GM12892 (cell line): ENCODE measurements around the gene CHD2.

Experiments used
- POLR2A ChIP-seq: IDR thresholded peaks from 2 replicates; pipeline ENCODE4 v1.6.1; 2011; ENCODE audit warnings: low read depth, low read length, control low read depth
- POLR2AphosphoS5 ChIP-seq: IDR thresholded peaks from 2 replicates; pipeline ENCODE4 v1.6.1; 2011; ENCODE audit warnings: low read depth, low read length, control low read depth
- TAF1 ChIP-seq: IDR thresholded peaks from 2 replicates; pipeline ENCODE4 v1.6.1; 2011; ENCODE audit warnings: low read depth, mild to moderate bottlenecking, control low read depth, low read length, borderline replicate concordance

DNA sequence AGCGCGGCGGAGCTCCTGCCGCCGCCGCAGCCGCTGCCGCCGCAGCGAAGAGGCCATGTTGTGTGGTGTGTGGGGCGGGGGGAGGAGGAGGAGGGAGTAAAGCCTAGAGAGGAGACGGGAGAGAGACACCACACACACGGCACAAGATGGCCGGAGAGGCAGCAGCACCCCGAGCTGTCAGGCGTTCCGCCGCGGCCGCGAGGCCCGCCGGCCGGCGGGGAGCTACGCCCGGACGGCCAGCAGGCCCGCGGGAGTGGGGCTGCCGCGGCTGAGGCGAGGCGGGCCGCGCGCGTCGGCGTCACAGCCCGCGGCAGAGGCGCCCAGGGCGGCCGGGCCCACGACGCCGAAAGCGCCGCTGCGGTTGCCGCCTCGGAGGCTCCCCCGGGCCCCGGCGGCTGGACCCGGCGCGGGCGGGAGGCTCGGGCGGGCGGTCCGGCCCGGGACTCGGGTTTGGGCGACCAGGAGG lies 17.4 kb upstream of the CHD2 start:
- TF ChIP-seq POLR2A = peak; percentile 96
- TF ChIP-seq POLR2AphosphoS5 = peak; percentile 94
- peak; percentile 88 for TF ChIP-seq TAF1
